HepG2 (cell line): ENCODE results near the gene RASA2.

ENCODE experiments used
- CTCF ChIP-seq: sonication (generic); formaldehyde crosslinking; IDR thresholded peaks from 2 replicates; pipeline ENCODE4 v1.5.0; 2020; ENCODE audit warnings: mild to moderate bottlenecking, missing genetic modification reagents, moderate library complexity
- FOXM1 ChIP-seq: sonication (generic); formaldehyde crosslinking; IDR thresholded peaks from 2 replicates; pipeline ENCODE4 v1.5.0; 2020; ENCODE audit warnings: missing genetic modification reagents
- HNRNPH1 ChIP-seq: fragments of 200-400 bp; formaldehyde crosslinking; optimal IDR thresholded peaks from 2 replicates; pipeline ENCODE3; 2017; ENCODE audit warnings: mild to moderate bottlenecking, low read depth, low read length
- JUN ChIP-seq: sonication (generic); formaldehyde crosslinking; IDR thresholded peaks from 2 replicates; pipeline ENCODE4 v1.4.0; 2020; ENCODE audit warnings: mild to moderate bottlenecking, missing genetic modification reagents
- MAX ChIP-seq: IDR thresholded peaks from 2 replicates; pipeline ENCODE4 v1.6.1; 2012; ENCODE audit warnings: inconsistent platforms
- MEF2D ChIP-seq: sonication (generic); formaldehyde crosslinking; IDR thresholded peaks from 2 replicates; pipeline ENCODE4 v1.5.1; 2020; ENCODE audit warnings: mild to moderate bottlenecking, missing genetic modification reagents
- RBFOX2 ChIP-seq: fragments of 200-400 bp; formaldehyde crosslinking; IDR thresholded peaks from 2 replicates; pipeline ENCODE4 v1.6.1; 2017; ENCODE audit warnings: low read depth, mild to moderate bottlenecking, low read length
- SIN3A ChIP-seq: IDR thresholded peaks from 2 replicates; pipeline ENCODE4 v1.6.1; 2011; ENCODE audit warnings: low read depth, mild to moderate bottlenecking, control low read depth, low read length, borderline replicate concordance
- SRSF4 ChIP-seq: fragments of 200-400 bp; formaldehyde crosslinking; IDR thresholded peaks from one replicate; pipeline ENCODE4 v1.6.1; 2018; ENCODE audit warnings: mild to moderate bottlenecking, low read depth, low read length, moderate library complexity; ENCODE audit not compliant: poor library complexity, severe bottlenecking
- TCF7L2 ChIP-seq: IDR thresholded peaks from 2 replicates; pipeline ENCODE4 v1.6.1; 2011; ENCODE audit warnings: mild to moderate bottlenecking, low read depth, low read length, moderate library complexity
- ZNF839 ChIP-seq: sonication (generic); formaldehyde crosslinking; IDR thresholded peaks from 2 replicates; pipeline ENCODE4 v1.4.0; 2020; ENCODE audit warnings: missing genetic modification reagents, mild to moderate bottlenecking, borderline replicate concordance

- no peak for TF ChIP-seq HNRNPH1
- no peak for TF ChIP-seq ZNF839 (CRISPR knock-in tag)
- no peak for TF ChIP-seq FOXM1
- no peak for TF ChIP-seq RBFOX2
- no peak for TF ChIP-seq MEF2D
- TF ChIP-seq SRSF4 = no peak
- TF ChIP-seq CTCF (CRISPR knock-in tag) = no peak
- TF ChIP-seq MAX = no peak
- TF ChIP-seq SIN3A = no peak
- TF ChIP-seq JUN = no peak
- no peak for TF ChIP-seq TCF7L2
Observed at GRCh38 chr3:141660614-141660947, 173.8 kb downstream of the RASA2 start.
